Hematopoietic multipotent progenitor cell treated with erythropoietin and hydrocortisone succinate and interleukin-3 and kit ligand, for 8 days (in vitro differentiated cells): ENCODE measurements around the gene FUOM.

Source experiments
- DNase-seq: peaks from one replicate; pipeline ENCODE4 v3.0.0-alpha.2; 2015

Gene FUOM

GRCh38 chr10:133349577-133350011 is 8.2 kb downstream of the FUOM start:
- DNase-seq = no peak

- DNase-seq = no peak
Measured at GRCh38 chr10:133349160-133349568, 8.7 kb downstream of the FUOM start.

GRCh38 chr10:133347710-133348517 is 9.9 kb downstream of the FUOM start:
- DNase-seq = no peak

- no peak for DNase-seq
Measured at GRCh38 chr10:133346413-133346812, 11.4 kb downstream of the FUOM start.

- DNase-seq = no peak
Measured at GRCh38 chr10:133344236-133344635, 13.6 kb downstream of the FUOM start.

- DNase-seq = no peak
Measured at GRCh38 chr10:133343558-133343957, 14.3 kb downstream of the FUOM start.

- no peak for DNase-seq
Measured at GRCh38 chr10:133342942-133343341, 14.9 kb downstream of the FUOM start.

- DNase-seq = no peak
Measured at GRCh38 chr10:133341983-133342382, 15.8 kb downstream of the FUOM start.

- no peak for DNase-seq
Measured at GRCh38 chr10:133339708-133340380, 18.0 kb downstream of the FUOM start.

- DNase-seq = no peak
Measured at GRCh38 chr10:133338080-133339071, 19.4 kb downstream of the FUOM start.

GRCh38 chr10:133337370-133337725 is 20.5 kb downstream of the FUOM start:
- no peak for DNase-seq

GRCh38 chr10:133336577-133337369 is 21.0 kb downstream of the FUOM start, which contains the start of gene CALY:
Gene CALY, minus strand, starts transcription at chr10:133336896. Its CDS starts 7,907 bp downstream, at chr10:133328989.
- no peak for DNase-seq

GRCh38 chr10:133336118-133336576 is 21.7 kb downstream of the FUOM start:
- DNase-seq = no peak

GRCh38 chr10:133335246-133336117 is 22.3 kb downstream of the FUOM start:
- peak; percentile 59 for DNase-seq

GRCh38 chr10:133334503-133335245 is 23.1 kb downstream of the FUOM start:
- no peak for DNase-seq

GRCh38 chr10:133332936-133333699 is 24.7 kb downstream of the FUOM start:
- DNase-seq = no peak

- DNase-seq = peak; percentile 82
Measured at GRCh38 chr10:133329491-133330202, 28.2 kb downstream of the FUOM start.
